Parietal lobe (tissue), 2 donors: ENCODE results near the gene KLHL33. TPM values are rescaled to one million over a fixed set of nuclear protein-coding genes. Genes with fewer than 3 reads are reported as not detected.

Experiments used
- small RNA-seq: library from RNA; depleted of rRNA; stranded (forward); fragments of <200 nt; gene quantifications from one replicate; pipeline ENCODE3, GENCODE V24; 2014; ENCODE audit warnings: low replicate concordance
- total RNA-seq: library from RNA; depleted of rRNA; stranded (reverse); fragments of >200 nt; gene quantifications from one replicate; pipeline ENCODE4 v1.2.3, GENCODE V29; 2014

The KLHL33 gene
- total RNA-seq: under 0.01 TPM

GRCh38 chr14:20435582-20436362 lies at the start of gene KLHL33:
TSS of gene KLHL33 (minus strand) at chr14:20436166. CDS start at chr14:20435811, 355 bp downstream.

GRCh38 chr14:20469242-20469889 lies 33.4 kb upstream of the KLHL33 start, which contains the start of gene PNP:
TSS of gene PNP (plus strand) at chr14:20469406. CDS start at chr14:20469525, 119 bp downstream.

GRCh38 chr14:20461225-20462141 lies 25.5 kb upstream of the KLHL33 start, which contains the start of gene PIP4P1:
TSS of gene PIP4P1 (minus strand) at chr14:20461434. CDS start at chr14:20461325, 109 bp downstream.

GRCh38 chr14:20454516-20455354 lies 18.8 kb upstream of the KLHL33 start, which contains the start of the genes APEX1 and OSGEP:
TSS of gene APEX1 (plus strand) at chr14:20455226. CDS start at chr14:20455646, 420 bp downstream.
TSS of gene OSGEP (minus strand) at chr14:20454812. CDS start at chr14:20454683, 129 bp downstream.

GRCh38 chr14:20412876-20413743 lies 22.9 kb downstream of the KLHL33 start, which contains the start of gene TEP1:
TSS of gene TEP1 (minus strand) at chr14:20413501. CDS start at chr14:20408439, 5,062 bp downstream.

Small RNAs within 50 kb of the gene (small RNA-seq; reads per million reads assigned to genes)
- gene RNA5SP382: 0.24 reads per million

Other genes with a start within 250 kb of the KLHL33 start
- gene OR11G2, start 245.3 kb downstream of the KLHL33 start, total RNA-seq: not detected
- not detected for gene OR11H6, start 212.5 kb downstream of the KLHL33 start, total RNA-seq
- gene OR11H7, start 207.2 kb downstream of the KLHL33 start, total RNA-seq: not detected
- gene OR11H4, start 196.9 kb downstream of the KLHL33 start, total RNA-seq: not detected
- 47.3 TPM for gene TTC5, start 130.2 kb downstream of the KLHL33 start, total RNA-seq
- 63.5 TPM for gene CCNB1IP1, start 102.9 kb downstream of the KLHL33 start, total RNA-seq
- gene PARP2, start 92.5 kb downstream of the KLHL33 start, total RNA-seq: 30.4 TPM
- 12.2 TPM for gene TEP1, start 22.7 kb downstream of the KLHL33 start, total RNA-seq
- gene OSGEP, start 18.6 kb upstream of the KLHL33 start, total RNA-seq: 70.7 TPM
- 57.0 TPM for gene APEX1, start 19.1 kb upstream of the KLHL33 start, total RNA-seq
- 31.3 TPM for gene PIP4P1, start 25.3 kb upstream of the KLHL33 start, total RNA-seq
- 5.6 TPM for gene PNP, start 33.2 kb upstream of the KLHL33 start, total RNA-seq
- gene RNASE10, start 69.4 kb upstream of the KLHL33 start, total RNA-seq: not detected
- not detected for gene RNASE9, start 124.9 kb upstream of the KLHL33 start, total RNA-seq
- not detected for gene RNASE11, start 151.8 kb upstream of the KLHL33 start, total RNA-seq
- gene RNASE12, start 155.2 kb upstream of the KLHL33 start, total RNA-seq: not detected
- gene OR6S1, start 205.5 kb upstream of the KLHL33 start, total RNA-seq: not detected
- gene RNASE4, start 248.4 kb upstream of the KLHL33 start, total RNA-seq: 2.2 TPM